HG02759 (cell line): Measurements from ENCODE around the gene GALNT2.

ENCODE experiments used
- ATAC-seq: cut with Tn5 transposase; IDR thresholded peaks from one replicate; pipeline ENCODE4 v1.9.1; 2021; ENCODE audit warnings: mild to moderate bottlenecking, moderate library complexity; ENCODE audit not compliant: unreplicated experiment

Gene GALNT2

GRCh38 chr1:230328342-230329015 is 261.4 kb downstream of the GALNT2 start:
- no peak for ATAC-seq

GRCh38 chr1:230330157-230330556 is 263.1 kb downstream of the GALNT2 start:
- no peak for ATAC-seq
